HG03280 (cell line): ENCODE results near the gene CDK16.
"Not testable (repeated sequence)": the region's sequence is repeated elsewhere in the genome, so short reads cannot be mapped to it uniquely, and the experiment has no call there.

Source experiments
- ATAC-seq: cut with Tn5 transposase; IDR thresholded peaks from one replicate; pipeline ENCODE4 v1.9.1; 2021; ENCODE audit warnings: mild to moderate bottlenecking, moderate library complexity; ENCODE audit not compliant: unreplicated experiment

The CDK16 gene

DNA sequence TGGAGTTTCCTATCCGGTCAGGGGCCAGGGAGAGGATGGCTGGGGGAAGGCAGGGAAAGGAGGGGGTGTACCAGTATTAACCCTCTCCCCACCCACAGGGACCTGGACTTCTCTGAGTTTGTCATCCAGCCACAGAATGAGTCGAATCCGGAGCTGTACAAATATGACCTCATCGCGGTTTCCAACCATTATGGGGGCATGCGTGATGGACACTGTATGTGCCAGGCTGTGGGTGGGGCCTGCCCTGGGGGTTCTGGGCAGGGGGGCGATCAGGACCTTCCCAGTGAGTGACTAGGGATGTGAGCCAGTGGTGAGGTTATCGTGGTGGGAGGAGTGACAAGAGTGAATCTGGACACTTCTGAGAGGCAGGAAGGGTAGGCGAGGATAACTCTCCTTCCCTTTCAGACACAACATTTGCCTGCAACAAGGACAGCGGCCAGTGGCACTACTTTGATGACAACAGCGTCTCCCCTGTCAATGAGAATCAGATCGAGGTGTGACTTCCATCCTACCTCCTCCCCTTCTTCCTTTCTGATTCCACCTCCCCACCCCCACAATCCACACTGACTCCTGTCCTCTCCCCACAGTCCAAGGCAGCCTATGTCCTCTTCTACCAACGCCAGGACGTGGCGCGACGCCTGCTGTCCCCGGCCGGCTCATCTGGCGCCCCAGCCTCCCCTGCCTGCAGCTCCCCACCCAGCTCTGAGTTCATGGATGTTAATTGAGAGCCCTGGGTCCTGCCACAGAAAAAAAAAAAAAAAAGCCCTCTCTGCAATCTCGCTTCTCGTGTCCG lies 28.9 kb downstream of the CDK16 start:
- no peak for ATAC-seq

DNA sequence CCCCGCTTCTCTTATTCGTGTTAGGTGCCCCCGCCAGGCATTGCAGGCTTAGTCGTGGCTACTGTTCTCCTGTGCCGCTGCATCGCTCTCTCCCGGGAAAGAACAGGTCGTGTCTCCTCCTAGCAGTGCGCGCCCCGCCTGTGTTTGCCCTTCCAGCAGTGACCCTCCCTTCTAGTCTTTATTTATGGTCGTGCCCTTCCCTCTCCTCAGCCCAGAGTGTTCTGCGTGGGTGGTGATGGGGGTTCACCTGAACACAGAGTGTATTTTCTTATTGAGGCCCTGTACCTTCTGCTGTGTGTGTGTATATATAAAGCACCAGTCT lies 29.5 kb downstream of the CDK16 start:
- ATAC-seq = no peak

DNA sequence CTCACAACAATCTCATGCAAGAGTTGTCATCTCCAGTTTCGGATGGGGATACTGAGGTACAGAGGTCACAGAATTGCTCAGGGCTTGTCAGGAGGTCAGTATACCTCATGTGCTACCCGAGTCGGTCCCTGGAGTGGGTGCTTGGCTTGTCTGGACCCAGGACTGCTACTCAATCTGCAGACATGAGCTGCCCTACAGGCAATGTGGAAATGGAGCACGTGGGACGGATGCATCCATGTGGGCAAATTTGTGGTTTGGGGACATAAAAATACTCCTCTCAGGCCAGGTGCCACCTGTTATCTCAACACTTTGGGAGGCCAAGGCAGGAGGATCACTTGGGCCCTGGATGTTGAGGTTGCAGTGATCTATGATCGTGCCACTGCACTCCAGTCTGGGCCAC lies 30.1 kb downstream of the CDK16 start:
- ATAC-seq = no peak

DNA sequence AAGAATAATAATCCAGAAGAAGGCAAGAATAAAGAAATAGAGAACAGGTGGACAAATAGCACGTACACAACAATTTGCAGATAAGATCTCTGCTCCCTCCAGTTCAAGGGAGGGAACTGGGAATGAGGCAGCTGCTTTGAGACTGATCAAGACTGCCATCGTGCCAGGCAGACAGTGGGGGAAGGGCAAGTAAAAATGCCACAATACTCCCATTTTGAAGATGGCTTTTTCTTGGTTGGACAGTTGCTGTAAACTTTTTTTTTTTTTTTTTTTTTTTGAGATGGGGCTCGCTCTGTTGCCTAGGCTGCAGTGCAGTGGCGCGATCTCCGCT lies 31.5 kb downstream of the CDK16 start:
- ATAC-seq = no peak

DNA sequence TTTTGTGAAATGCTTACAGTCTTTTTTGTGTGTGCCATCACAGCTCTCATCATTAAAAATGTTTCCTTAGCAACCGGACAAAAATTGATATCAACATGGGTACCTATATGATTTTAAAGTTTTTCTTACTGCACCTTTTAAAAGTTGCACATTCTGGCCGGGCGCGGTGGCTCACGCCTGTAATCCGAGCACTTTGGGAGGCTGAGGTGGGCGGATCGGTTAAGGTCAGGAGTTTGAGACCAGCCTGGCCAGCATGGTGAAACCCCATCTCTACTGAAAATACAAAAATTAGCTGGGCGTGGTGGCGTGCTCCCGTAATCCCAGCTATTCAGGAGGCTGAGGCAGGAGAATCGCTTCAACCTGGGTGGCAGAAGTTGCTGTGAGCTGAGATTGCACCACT lies 39.1 kb downstream of the CDK16 start:
- ATAC-seq = not testable (repeated sequence)

DNA sequence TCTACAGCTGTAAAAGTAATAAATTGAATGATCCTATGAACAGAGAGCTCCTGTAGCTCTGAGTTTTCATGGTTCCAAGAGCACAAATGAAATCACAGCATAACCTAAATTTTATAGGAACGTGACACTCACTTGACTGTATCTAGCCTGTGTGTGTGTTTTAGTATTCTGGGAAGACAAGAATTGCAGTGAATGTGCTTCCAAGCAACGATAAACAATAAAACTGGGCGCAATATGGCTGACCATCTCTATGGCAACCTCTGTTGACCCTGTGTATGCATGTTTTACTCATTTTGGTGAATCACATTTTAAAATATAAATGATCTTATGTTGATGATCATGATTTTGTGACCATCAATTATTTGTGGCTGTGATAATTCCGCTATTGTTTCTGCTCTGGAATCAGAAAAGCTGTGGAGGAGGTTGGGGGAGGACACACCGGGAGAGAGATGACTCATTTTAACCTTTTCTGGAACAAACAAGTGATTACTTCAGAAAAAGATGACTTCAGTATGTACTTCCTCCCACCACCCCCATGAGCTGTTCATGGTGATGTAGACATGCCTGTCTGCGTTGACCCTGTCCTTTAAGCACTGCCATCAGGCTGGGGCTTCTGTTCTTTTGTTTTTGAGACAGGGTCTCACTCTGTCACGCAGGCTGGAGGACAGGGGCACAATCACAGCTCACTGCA lies 46.1 kb downstream of the CDK16 start:
- no peak for ATAC-seq

DNA sequence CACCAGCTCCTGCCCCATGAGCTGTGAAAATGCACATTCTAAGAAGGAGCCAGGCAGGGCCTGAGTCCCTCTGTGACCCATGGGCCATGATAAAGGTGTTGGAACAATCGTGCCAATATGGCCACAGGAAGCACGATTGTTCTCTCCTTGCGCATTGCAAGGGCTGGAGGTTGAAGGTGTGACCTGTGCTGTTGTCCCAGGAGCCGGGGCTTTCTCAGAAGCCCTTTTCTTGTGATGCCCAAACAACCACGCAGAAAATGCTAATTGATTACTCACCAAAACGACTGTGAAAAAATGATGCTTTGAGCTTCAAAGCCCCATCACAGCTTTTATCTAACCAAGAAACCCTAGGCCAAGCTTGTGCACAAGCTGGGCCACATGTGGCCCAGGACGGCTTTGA lies 48.2 kb downstream of the CDK16 start:
- ATAC-seq = no peak

DNA sequence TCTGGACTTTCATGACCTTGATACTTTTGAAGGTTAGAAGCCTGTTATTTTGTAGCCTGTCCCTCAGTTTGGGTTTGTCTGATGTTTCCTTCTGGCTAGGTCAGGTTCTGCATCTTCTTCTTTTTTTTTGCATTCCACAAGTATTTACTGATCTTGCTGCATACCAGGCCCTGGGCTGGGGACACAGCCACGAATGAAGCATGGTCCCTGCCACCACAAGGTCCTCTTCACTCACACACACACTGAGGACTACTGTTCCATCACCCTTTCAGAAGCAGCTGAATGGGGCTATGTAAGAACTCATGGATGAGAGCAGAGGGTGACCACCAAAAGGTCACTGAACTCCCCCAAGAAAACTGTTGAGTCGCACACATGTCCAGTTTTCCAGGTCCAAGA lies 53.5 kb downstream of the CDK16 start:
- no peak for ATAC-seq

DNA sequence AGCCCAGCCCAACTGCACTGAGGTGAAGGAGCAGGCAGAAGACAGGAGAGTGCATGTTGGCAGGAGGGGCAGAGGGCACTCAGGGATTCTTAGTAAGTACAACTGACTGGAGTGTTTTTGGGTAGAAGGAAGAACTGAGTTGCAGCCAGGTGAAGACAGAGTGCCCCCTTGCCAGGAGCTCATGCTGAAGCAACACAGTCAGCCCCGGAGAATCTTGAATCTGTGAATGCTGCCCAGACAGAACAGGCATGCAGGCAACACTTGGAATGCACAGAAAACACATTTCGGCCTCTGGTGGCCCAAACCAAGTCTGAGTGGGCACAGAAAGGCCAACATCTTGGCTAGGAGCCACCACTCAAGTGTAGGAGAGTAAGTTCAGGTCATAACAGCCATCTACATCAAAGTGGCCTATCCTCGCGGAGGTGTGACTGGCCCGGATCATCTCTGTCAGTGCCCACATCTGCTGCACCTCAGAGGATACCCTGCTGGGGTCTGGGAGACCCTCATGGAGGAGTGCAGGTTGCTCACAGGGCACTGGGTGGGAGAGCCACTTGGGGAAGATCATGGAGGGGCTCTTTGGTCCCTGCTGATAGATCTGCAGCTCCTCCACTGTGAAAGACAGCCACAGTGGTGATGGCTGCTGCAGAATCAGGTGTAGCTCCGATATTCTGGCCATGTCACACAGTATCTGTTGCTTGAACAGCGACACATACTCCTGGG lies 54.7 kb downstream of the CDK16 start:
- ATAC-seq = no peak

DNA sequence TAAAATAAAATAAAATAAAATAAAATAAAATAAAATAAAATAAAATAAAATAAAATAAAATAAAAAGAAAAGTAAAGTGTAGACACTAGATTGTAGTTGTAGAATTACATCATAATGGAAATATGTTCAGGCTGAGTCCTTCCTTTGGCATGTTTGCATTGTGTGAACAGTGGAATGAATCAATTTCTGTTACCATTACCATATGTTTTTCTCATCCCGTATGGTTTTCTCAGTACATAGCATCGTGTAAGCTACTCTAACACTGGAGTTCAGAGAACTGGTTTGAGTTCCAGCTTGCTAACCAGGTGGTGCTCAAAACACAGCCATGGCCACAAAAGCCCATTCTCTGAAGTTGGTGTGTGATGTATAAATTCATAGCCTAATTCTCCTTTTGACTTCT lies 60.2 kb downstream of the CDK16 start:
- ATAC-seq = no peak
